Muscle of arm (tissue), 12 donors: ENCODE results near the gene STK33. TPM values are rescaled to one million over a fixed set of nuclear protein-coding genes. Genes with fewer than 3 reads are reported as not detected.

Source experiments
- DNase-seq: peaks from one replicate; pipeline ENCODE4 v3.0.0-alpha.2; 2013
- polyA plus RNA-seq, 12 donors: library from polyadenylated mRNA; unstranded; fragments of 120-200 nt; gene quantifications; one replicate each; pipeline ENCODE4 v1.2.1, GENCODE V29; 2013; ENCODE audit not compliant: insufficient read length in 12 of 12

Gene STK33
- polyA plus RNA-seq, 12 donors, result 2.0 to 7.2 (median 3.7) TPM; not detected in 2

- peak; percentile 42 for DNase-seq
Measured at GRCh38 chr11:8604078-8604723, 10.2 kb upstream of the STK33 start.

- DNase-seq, result no peak
Measured at GRCh38 chr11:8603696-8604077, 9.7 kb upstream of the STK33 start.

- DNase-seq, result no peak
Measured at GRCh38 chr11:8601376-8602133, 7.5 kb upstream of the STK33 start.

- DNase-seq, result no peak
Measured at GRCh38 chr11:8598506-8598905, 4.5 kb upstream of the STK33 start.

GRCh38 chr11:8597182-8597581, 3.2 kb upstream of the STK33 start:
- peak; percentile 11 for DNase-seq

- no peak for DNase-seq
Measured at GRCh38 chr11:8596504-8597046, 2.5 kb upstream of the STK33 start.

GRCh38 chr11:8593455-8593854, 573 bp downstream of the STK33 start:
- no peak for DNase-seq

- no peak for DNase-seq
Measured at GRCh38 chr11:8587915-8588314, 6.1 kb downstream of the STK33 start.

GRCh38 chr11:8586805-8587204, 7.2 kb downstream of the STK33 start:
- DNase-seq, result no peak

- DNase-seq, result no peak
Measured at GRCh38 chr11:8586184-8586583, 7.8 kb downstream of the STK33 start.

- no peak for DNase-seq
Measured at GRCh38 chr11:8584511-8584910, 9.5 kb downstream of the STK33 start.

GRCh38 chr11:8584082-8584481, 9.9 kb downstream of the STK33 start:
- DNase-seq, result no peak

GRCh38 chr11:8581300-8581699, 12.7 kb downstream of the STK33 start:
- no peak for DNase-seq

- DNase-seq, result no peak
Measured at GRCh38 chr11:8577791-8578581, 16.0 kb downstream of the STK33 start.

- no peak for DNase-seq
Measured at GRCh38 chr11:8574798-8575197, 19.2 kb downstream of the STK33 start.

GRCh38 chr11:8573777-8574176, 20.3 kb downstream of the STK33 start:
- no peak for DNase-seq

GRCh38 chr11:8567602-8568198, 26.3 kb downstream of the STK33 start:
- no peak for DNase-seq

GRCh38 chr11:8566613-8567210, 27.3 kb downstream of the STK33 start:
- peak; percentile 48 for DNase-seq

- no peak for DNase-seq
Measured at GRCh38 chr11:8564526-8564925, 29.5 kb downstream of the STK33 start.

GRCh38 chr11:8561461-8561860, 32.6 kb downstream of the STK33 start:
- no peak for DNase-seq

- no peak for DNase-seq
Measured at GRCh38 chr11:8558436-8558835, 35.6 kb downstream of the STK33 start.
